ENCODE measurements around the gene ARHGEF16.
A peak's percentile ranks its signal among the peaks of the same experiment; 100 is the strongest.

ARHGEF16 gene

DNA sequence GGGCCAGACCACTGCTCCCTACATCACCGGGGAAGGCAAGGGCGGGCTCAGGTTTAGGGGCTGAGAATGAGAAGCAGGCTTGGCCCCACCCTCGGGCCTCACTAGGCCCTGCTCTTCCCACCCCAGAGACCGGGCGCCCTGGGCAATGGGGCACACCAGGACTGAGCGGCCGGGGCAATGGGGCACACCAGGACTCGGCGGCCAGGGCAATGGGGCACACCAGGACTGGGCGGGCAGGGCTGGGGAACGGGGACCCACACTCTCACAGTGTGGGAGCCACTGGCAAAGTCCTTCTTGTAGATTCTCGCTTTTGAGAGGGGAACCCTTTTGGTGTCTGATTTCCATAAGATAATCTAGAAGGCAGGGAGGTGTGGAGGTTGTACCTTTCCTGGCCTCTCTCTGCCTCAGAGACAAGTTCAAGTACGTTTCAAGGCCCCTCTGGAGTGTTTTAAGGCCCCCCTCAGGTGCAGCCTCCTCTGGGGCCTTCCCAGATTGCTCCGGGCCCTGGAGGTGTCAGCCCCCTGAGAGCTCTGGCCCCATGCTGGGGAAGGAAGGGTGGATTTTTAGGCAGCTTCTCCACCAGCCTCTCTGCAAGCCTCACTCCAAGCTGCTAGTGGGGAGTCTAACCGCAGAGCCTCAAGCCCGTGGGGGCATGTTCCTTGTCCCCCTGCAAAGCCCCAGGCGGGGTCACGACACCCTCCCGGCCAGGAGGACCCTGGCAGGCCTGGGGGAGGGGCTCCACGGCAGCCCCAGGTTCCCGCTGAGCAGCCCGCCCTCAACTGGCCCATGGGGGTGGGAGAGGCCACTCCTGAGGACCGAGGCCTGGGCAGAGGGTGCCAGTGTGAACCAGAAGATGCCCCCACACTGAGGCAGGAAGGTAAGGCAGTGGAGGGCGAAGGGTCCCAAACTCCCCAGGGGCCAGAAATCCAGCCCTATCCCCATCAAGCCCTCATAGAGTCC lies 66.2 kb downstream of the ARHGEF16 start:
- no peak overlapping the region for H3K4me3 ChIP-seq (replicated peaks; ENCODE audit: low read depth, low read length)
- DNase-seq (ENCODE audit: extremely low read depth, low read depth): no peak
- no peak for TF ChIP-seq CTCF (IDR thresholded peaks at IDR 0.05; ENCODE audit: low read depth, low read length, missing control alignments)

DNA sequence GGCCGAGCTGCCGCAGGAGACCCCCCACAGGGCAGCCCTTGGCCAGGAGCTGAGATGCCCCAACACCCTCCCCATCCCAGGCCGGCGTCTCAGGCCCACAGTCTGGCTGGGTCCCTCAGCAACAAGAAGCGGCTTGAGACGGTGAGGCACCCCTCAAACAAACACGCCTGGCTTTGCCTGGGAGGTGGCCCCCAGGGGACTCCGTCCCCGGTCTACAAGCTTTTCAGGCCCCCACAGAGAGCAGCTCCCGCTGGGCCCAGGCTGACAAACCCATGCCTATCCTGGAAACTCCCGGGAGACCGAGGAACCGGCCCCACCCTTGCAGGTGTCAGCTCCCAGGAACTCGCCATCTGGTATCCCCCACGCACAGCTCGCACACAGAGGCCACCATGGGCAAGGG lies 67.0 kb downstream of the ARHGEF16 start:
- no peak overlapping the region for H3K4me3 ChIP-seq (replicated peaks; ENCODE audit: low read depth, low read length)
- no peak for TF ChIP-seq CTCF (IDR thresholded peaks at IDR 0.05; ENCODE audit: low read depth, low read length, missing control alignments)
- DNase-seq (ENCODE audit: extremely low read depth, low read depth): no peak

GRCh38 chr1:3522112-3522511 lies 67.6 kb downstream of the ARHGEF16 start:
- no peak for TF ChIP-seq CTCF (IDR thresholded peaks at IDR 0.05; ENCODE audit: low read depth, low read length, missing control alignments)
- DNase-seq (ENCODE audit: extremely low read depth, low read depth): no peak
- H3K4me3 ChIP-seq (replicated peaks; ENCODE audit: low read depth, low read length): no peak overlapping the region

GRCh38 chr1:3522564-3523265 lies 68.2 kb downstream of the ARHGEF16 start:
- TF ChIP-seq CTCF (IDR thresholded peaks at IDR 0.05; ENCODE audit: low read depth, low read length, missing control alignments): no peak
- peak; percentile 70 for DNase-seq (ENCODE audit: extremely low read depth, low read depth)
- H3K4me3 ChIP-seq (replicated peaks; ENCODE audit: low read depth, low read length): no peak overlapping the region

DNA sequence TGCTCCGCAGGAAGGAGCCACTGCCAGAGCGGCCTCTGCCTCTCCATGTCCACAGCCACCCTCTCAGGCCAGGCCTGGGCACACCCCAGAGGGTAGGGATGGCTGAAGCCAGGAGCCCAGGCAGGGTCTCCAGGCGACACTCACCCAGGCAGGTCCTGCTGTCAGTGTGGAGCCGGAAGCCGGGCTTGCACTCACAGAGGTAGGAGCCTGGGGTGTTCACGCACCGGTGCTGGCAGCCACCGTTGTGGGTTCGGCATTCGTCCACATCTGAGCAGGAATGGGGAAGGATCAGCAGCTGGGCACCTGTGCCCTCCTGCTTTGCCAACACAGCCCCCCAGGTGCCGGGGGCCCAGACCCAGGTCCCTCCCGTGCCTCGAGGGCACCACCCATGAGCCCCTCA lies 69.5 kb downstream of the ARHGEF16 start:
- TF ChIP-seq CTCF (IDR thresholded peaks at IDR 0.05; ENCODE audit: low read depth, low read length, missing control alignments): no peak
- H3K4me3 ChIP-seq (replicated peaks; ENCODE audit: low read depth, low read length): no peak overlapping the region
- no peak for DNase-seq (ENCODE audit: extremely low read depth, low read depth)

GRCh38 chr1:3524556-3525203 lies 70.2 kb downstream of the ARHGEF16 start:
- no peak for TF ChIP-seq CTCF (IDR thresholded peaks at IDR 0.05; ENCODE audit: low read depth, low read length, missing control alignments)
- no peak for DNase-seq (ENCODE audit: extremely low read depth, low read depth)
- no peak overlapping the region for H3K4me3 ChIP-seq (replicated peaks; ENCODE audit: low read depth, low read length)
